GM12875 (cell line): ENCODE data around the gene FGF1.

Experiments
- H3K4me3 ChIP-seq: one replicate; pipeline ENCODE4 v1.5.1; 2011; ENCODE audit warnings: low read depth, low read length, control low read depth
- TF ChIP-seq, protein P1 (sequence below): IDR thresholded peaks from 2 replicates; pipeline ENCODE4 v1.5.1; 2011; ENCODE audit warnings: low read depth, mild to moderate bottlenecking, control low read depth, inconsistent platforms, low read length, moderate library complexity, borderline replicate concordance; ENCODE audit not compliant: insufficient read depth

Gene FGF1

GRCh38 chr5:142641711-142642110 is 44.2 kb downstream of the FGF1 start:
- no peak overlapping the region for H3K4me3 ChIP-seq
- TF ChIP-seq, protein P1, sequence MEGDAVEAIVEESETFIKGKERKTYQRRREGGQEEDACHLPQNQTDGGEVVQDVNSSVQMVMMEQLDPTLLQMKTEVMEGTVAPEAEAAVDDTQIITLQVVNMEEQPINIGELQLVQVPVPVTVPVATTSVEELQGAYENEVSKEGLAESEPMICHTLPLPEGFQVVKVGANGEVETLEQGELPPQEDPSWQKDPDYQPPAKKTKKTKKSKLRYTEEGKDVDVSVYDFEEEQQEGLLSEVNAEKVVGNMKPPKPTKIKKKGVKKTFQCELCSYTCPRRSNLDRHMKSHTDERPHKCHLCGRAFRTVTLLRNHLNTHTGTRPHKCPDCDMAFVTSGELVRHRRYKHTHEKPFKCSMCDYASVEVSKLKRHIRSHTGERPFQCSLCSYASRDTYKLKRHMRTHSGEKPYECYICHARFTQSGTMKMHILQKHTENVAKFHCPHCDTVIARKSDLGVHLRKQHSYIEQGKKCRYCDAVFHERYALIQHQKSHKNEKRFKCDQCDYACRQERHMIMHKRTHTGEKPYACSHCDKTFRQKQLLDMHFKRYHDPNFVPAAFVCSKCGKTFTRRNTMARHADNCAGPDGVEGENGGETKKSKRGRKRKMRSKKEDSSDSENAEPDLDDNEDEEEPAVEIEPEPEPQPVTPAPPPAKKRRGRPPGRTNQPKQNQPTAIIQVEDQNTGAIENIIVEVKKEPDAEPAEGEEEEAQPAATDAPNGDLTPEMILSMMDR: no peak

DNA sequence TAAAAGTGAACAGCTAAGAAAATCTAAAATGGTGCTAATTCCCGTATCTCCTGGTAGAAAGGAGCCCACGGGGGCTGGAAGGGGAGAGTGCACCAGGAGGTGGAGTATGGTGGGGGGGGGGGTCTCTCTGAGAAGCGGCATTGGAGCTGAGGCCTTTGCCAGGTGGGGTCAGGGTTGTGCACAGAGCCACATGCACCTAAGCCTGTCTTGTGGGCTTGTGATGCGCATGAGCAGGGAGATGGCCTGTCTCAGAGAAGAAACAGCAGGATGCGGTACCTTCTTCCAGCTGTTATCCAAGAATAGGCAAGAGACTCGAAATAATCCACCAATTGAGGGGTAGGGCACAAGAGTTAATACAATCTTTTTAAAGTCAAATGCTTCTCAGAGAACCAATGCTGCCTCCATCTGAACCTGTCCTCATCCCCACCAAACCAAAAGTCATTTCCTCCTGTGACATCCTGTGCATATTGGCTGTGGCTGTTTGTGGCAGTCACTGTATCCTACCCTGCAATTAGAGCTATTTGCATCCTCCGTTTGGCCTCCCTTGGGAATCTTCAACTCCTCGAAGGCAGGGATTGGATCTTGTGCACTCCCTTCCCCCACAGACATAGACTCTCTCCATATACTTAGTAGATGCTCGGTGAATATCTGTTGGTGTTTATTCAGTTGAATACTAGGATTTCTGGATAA is 45.4 kb downstream of the FGF1 start:
- H3K4me3 ChIP-seq: no peak overlapping the region
- TF ChIP-seq, protein P1: no peak

GRCh38 chr5:142639455-142639854 is 46.4 kb downstream of the FGF1 start:
- no peak overlapping the region for H3K4me3 ChIP-seq
- TF ChIP-seq, protein P1: no peak

DNA sequence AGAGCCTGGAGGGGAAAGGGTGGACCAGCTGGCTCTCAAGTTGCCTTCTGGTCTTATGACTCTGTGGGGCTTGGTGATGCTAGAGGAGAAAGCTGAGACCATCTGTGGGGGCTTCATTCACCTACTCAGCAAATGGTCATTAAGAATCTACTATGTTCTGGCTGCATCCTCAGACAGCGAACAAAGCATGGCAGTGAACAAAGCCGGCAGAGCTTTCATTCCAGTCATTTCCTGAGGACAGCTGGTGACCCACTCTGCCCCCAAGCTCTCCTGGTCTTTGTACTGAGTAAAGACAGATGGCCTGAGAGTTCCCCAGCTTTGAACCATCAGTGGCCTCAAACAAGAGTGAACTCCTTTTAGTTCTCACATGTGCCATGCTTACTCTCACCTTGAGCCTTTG is 48.0 kb downstream of the FGF1 start:
- H3K4me3 ChIP-seq: no peak overlapping the region

DNA sequence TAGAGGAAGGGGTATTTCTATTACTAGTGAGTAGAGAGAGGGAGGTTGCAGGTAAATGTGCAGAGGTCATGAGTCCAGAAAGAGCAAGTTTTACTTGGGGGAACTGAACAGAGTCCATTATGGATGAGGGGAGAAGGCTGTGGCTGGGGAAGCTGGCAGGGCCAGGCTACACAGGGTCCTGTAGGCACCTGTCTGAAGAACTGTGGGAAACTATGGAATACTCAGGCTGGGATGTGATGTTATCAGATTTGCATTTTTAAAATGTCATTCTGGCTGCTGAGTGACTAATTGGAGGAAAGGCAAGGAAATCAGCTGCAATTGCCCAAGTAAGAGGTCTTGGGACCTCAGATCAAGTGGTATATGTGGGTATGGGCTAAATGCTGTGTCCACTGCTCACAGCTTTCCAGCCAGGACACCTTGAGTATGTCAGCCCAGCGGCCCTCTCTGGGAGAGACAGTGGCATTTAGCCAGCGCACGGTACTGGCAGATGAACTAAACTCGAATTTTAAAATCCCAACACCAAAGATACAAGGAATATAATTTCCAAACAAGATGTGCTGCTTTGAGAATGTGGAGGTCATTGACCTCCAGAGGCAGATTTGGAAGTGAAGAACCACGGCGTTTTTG is 49.1 kb downstream of the FGF1 start:
- TF ChIP-seq, protein P1: no peak

More for the DNA sequence above, 48.0 kb downstream of the FGF1 start:
- TF ChIP-seq, protein P1: no peak

DNA sequence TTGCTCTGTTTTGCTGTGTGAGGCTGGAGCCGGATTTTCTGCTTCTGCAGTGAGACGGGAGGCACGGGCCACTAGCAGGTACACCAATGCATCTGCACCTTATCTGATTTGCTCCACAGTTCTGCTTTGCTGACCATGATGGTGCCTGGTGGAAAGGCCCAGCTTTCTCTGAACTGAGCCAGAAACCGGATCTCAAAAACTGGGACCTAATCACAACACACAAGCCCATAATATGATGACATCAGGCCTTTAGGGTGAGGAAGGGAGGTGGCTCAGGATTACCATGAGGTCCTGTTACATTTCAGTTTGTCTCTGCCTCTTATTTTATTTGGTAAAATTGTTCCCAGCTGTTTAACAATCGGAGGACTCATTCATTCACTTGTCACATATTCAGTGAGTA is 49.8 kb downstream of the FGF1 start:
- TF ChIP-seq, protein P1: no peak
- H3K4me3 ChIP-seq: no peak overlapping the region

More for the DNA sequence above, 49.1 kb downstream of the FGF1 start:
- H3K4me3 ChIP-seq: no peak overlapping the region
